K562 (cell line): Measurements from ENCODE around the gene CPT1C. TPM values are rescaled to one million over a fixed set of nuclear protein-coding genes. Genes with fewer than 3 reads are reported as not detected.

ENCODE experiments used
- ATAC-seq: fragments of 200-7000 bp; cut with Tn5 transposase; 3 replicates; pipeline ENCODE4 v1.9.1; 2020; ENCODE audit warnings: moderate library complexity
- BruUV-seq: library from RNA; stranded (reverse); fragments of 400-500 nt; replicated peaks from 2 replicates; lab custom pipeline; 2021; lab: Mats Ljungman, UMichigan
- CTCF ChIA-PET: fragments of 300-600 bp; formaldehyde crosslinking; extraction: SDS; loops from one replicate; lab custom pipeline; 2021; ENCODE audit warnings: low intra/inter-chr PET ratio; lab: Yijun Ruan, JAX
- POLR2A ChIA-PET: fragments of 300-600, 350-650 bp; sonication (Branson Sonifier 250); formaldehyde crosslinking; extraction: SDS; loops from one replicate; lab custom pipeline; 2021; ENCODE audit warnings: antibody characterized with exemption, inconsistent platforms; lab: Yijun Ruan, JAX
- DNase-seq, 4 experiments: peaks; one replicate each; pipeline versions ENCODE4 v3.0.0 to v3.0.0-alpha.2; 2011 to 2018; ENCODE audit warnings: low spot score in 3 of 4, mixed read lengths in 3 of 4; ENCODE audit errors: extremely low read depth in 1 of 4
- FAIRE-seq: peaks from 2 replicates; lab custom pipeline; 2011; peaks lifted over from hg19 to GRCh38; lab: Jason Lieb, UNC
- H2AFZ ChIP-seq: 2 replicates; pipeline ENCODE4 v1.6.0; 2011; ENCODE audit warnings: low read depth, low read length, control low read depth, inconsistent platforms
- H3K27ac ChIP-seq: fragments of 200-600 bp; 3 replicates; pipeline ENCODE4 v1.8.0; 2011; ENCODE audit warnings: low read depth, mild to moderate bottlenecking, control low read depth, inconsistent platforms, low read length, moderate library complexity, mixed read lengths; ENCODE audit errors: extremely low read depth
- H3K27me3 ChIP-seq, 2 experiments: fragments of 300-600 bp in 1 of 2; 2 replicates in 1 of 2; 3 replicates in 1 of 2; pipeline versions ENCODE4 v1.6.0 to v1.8.0; 2011; ENCODE audit warnings: inconsistent platforms in 2 of 2, low read length in 2 of 2, mild to moderate bottlenecking in 1 of 2, mixed read lengths in 1 of 2, moderate library complexity in 1 of 2; ENCODE audit not compliant: control insufficient read depth in 2 of 2, insufficient read depth in 2 of 2
- H3K36me3 ChIP-seq: fragments of 300-600 bp; 3 replicates; pipeline ENCODE4 v1.8.0; 2011; ENCODE audit warnings: mild to moderate bottlenecking, low read length, inconsistent platforms; ENCODE audit not compliant: control insufficient read depth, insufficient read depth
- H3K4me1 ChIP-seq, 2 experiments: fragments of 200-600 bp in 1 of 2; replicated peaks in 1 of 2; 2 replicates in 1 of 2; 3 replicates in 1 of 2; pipeline versions ENCODE4 v1.5.1 to v1.8.0; 2011; ENCODE audit warnings: inconsistent platforms in 2 of 2, low read length in 2 of 2, mild to moderate bottlenecking in 1 of 2, mixed read lengths in 1 of 2, moderate library complexity in 1 of 2; ENCODE audit not compliant: control insufficient read depth in 2 of 2, insufficient read depth in 2 of 2
- H3K4me2 ChIP-seq: 2 replicates; pipeline ENCODE4 v1.6.1; 2011; ENCODE audit warnings: low read length, control low read depth, inconsistent platforms, mixed read lengths; ENCODE audit not compliant: insufficient read depth
- H3K4me3 ChIP-seq: fragments of 200-600 bp; sonication (generic), shearing (Covaris generic); 2 replicates; pipeline ENCODE4 v1.5.1; 2016; ENCODE audit warnings: control low read depth, inconsistent platforms
- H3K79me2 ChIP-seq: fragments of 200-600 bp; 3 replicates; pipeline ENCODE4 v1.8.0; 2011; ENCODE audit warnings: low read length, inconsistent platforms; ENCODE audit not compliant: control insufficient read depth, insufficient read depth
- H3K9ac ChIP-seq, 2 experiments: 2 replicates each; pipeline versions ENCODE4 v1.6.0 to v1.6.1; 2011; ENCODE audit warnings: low read depth in 2 of 2, low read length in 2 of 2, control low read depth in 1 of 2, inconsistent platforms in 1 of 2, mild to moderate bottlenecking in 1 of 2, mixed read lengths in 1 of 2; ENCODE audit not compliant: insufficient read depth in 1 of 2
- H3K9me1 ChIP-seq: one replicate; pipeline ENCODE4 v1.6.0; 2011; ENCODE audit warnings: inconsistent platforms, mild to moderate bottlenecking, low read length, moderate library complexity; ENCODE audit not compliant: control insufficient read depth, insufficient read depth
- H3K9me3 ChIP-seq: replicated peaks from 2 replicates; pipeline ENCODE4 v1.5.1; 2011; ENCODE audit warnings: low read depth, low read length, inconsistent platforms; ENCODE audit not compliant: control insufficient read depth, insufficient read depth
- H4K20me1 ChIP-seq: replicated peaks from 2 replicates; pipeline ENCODE4 v1.6.1; 2011; ENCODE audit warnings: low read length, inconsistent platforms, mixed read lengths; ENCODE audit not compliant: control insufficient read depth, insufficient read depth
- E2F6 ChIP-seq, 2 experiments: IDR thresholded peaks; 2 replicates each; pipeline ENCODE4 v1.6.1; 2011; ENCODE audit warnings: borderline replicate concordance in 1 of 2, control low read depth in 1 of 2, low read depth in 1 of 2, low read length in 1 of 2, mild to moderate bottlenecking in 1 of 2, mixed read lengths in 1 of 2, moderate library complexity in 1 of 2; ENCODE audit not compliant: insufficient read depth in 1 of 2, insufficient read length in 1 of 2, poor library complexity in 1 of 2, severe bottlenecking in 1 of 2; ENCODE audit errors: extremely low read depth in 1 of 2
- ESRRA ChIP-seq: fragments of 450-650 bp; IDR thresholded peaks from 2 replicates; pipeline ENCODE4 v1.6.1; 2014; ENCODE audit warnings: low read depth, mild to moderate bottlenecking, moderate library complexity, borderline replicate concordance
- KLF16 ChIP-seq: IDR thresholded peaks from 2 replicates; pipeline ENCODE4 v1.6.1; 2016; ENCODE audit warnings: antibody characterized with exemption
- L3MBTL2 ChIP-seq: fragments of 450-650 bp; IDR thresholded peaks from 2 replicates; pipeline ENCODE4 v1.6.1; 2016; ENCODE audit warnings: mild to moderate bottlenecking, moderate library complexity
- MAX ChIP-seq: sonication (generic); formaldehyde crosslinking; IDR thresholded peaks from 2 replicates; pipeline ENCODE4 v1.9.0; 2022; ENCODE audit warnings: mild to moderate bottlenecking, missing genetic modification reagents
- NR2F6 ChIP-seq: fragments of 450-650 bp; formaldehyde crosslinking; IDR thresholded peaks from 2 replicates; pipeline ENCODE4 v1.4.0; 2020; ENCODE audit warnings: mild to moderate bottlenecking
- NR4A1 ChIP-seq, 2 experiments: fragments of 250-450 bp in 1 of 2; fragments of 450-650 bp in 1 of 2; sonication (Bioruptor Pico) in 1 of 2; IDR thresholded peaks; 2 replicates each; pipeline versions ENCODE4 v1.4.0 to v1.6.1; 2016 to 2020; ENCODE audit warnings: mild to moderate bottlenecking in 2 of 2, missing compliant biosample characterization in 1 of 2, missing genetic modification characterization in 1 of 2, moderate library complexity in 1 of 2
- SRSF3 ChIP-seq: fragments of 200-400 bp; formaldehyde crosslinking; IDR thresholded peaks from 2 replicates; pipeline ENCODE4 v1.6.1; 2016; ENCODE audit warnings: mild to moderate bottlenecking, low read length, moderate library complexity; ENCODE audit not compliant: insufficient read depth
- ZNF592 ChIP-seq: fragments of 450-650 bp; IDR thresholded peaks from 2 replicates; pipeline ENCODE4 v1.6.1; 2017; ENCODE audit warnings: antibody characterized with exemption, mild to moderate bottlenecking
- ZNF609 ChIP-seq: sonication (generic); formaldehyde crosslinking; IDR thresholded peaks from 2 replicates; pipeline ENCODE4 v1.8.1; 2023; ENCODE audit warnings: missing genetic modification reagents, mild to moderate bottlenecking, borderline replicate concordance
- WGBS: fragments of 100-300 bp; shearing (Covaris generic); methylation state at CpG from one replicate; pipeline ENCODE4 v1.1.6; 2016; ENCODE audit warnings: low coverage, mixed read lengths; ENCODE audit not compliant: insufficient coverage; ENCODE audit errors: missing lambda C conversion rate; 5-methylcytosine and 5-hydroxymethylcytosine counted together
- in situ Hi-C: fragments of 300-500 bp; cut with MboI; formaldehyde crosslinking; loops from 4 replicates; pipeline ENCODE4 v1.15.0; 2018; ENCODE audit warnings: inconsistent platforms, mixed read lengths
- intact Hi-C: fragments of 100-400 bp; cut with micrococcal nuclease; formaldehyde crosslinking; loops from 2 replicates; pipeline ENCODE4 v1.14.2; 2022
- polyA plus RNA-seq, 8 experiments: library from polyadenylated mRNA; depleted of rRNA in 4 of 8; stranded (reverse) in 5 of 8; unstranded in 3 of 8; fragments of >200 nt; fragmentation: Nextera tagmentation in 2 of 8; fragmentation: Illumina TruSeq in 1 of 8; extraction: Ambion mirVana in 2 of 8; extraction: Trizol in 1 of 8; gene quantifications; 2 replicates each; pipeline versions ENCODE4 v1.2.1 to v1.2.3, GENCODE V29; 2011 to 2014; ENCODE audit warnings: inconsistent platforms in 1 of 8, missing spikeins in 1 of 8
- total RNA-seq, 7 experiments: library from RNA; depleted of rRNA in 6 of 7; stranded (reverse); fragments of >200 nt in 6 of 7; fragmentation: Illumina TruSeq in 2 of 7; extraction: Trizol in 2 of 7; gene quantifications; 2 replicates each; pipeline versions ENCODE4 v1.2.1 to v1.2.3, GENCODE V29; 2011 to 2021; ENCODE audit warnings: low replicate concordance in 1 of 7

CPT1C gene
- total and polyA plus RNA-seq, 9 of the 15 experiments (the other 6 are each of a cell fraction or from before 2014, with no cell fraction given), result 1.9 to 12.3 (median 3.0) TPM

- intact Hi-C loops, result no loop called here
- DNase-seq, result peak in 2 of 4 experiments; percentile 49
- peak; percentile 79 for ATAC-seq
- FAIRE-seq, result no peak
- H2AFZ ChIP-seq, result peak overlapping the region; percentile 94
- no peaks in the 10 kb centered on the region for H3K9me3 ChIP-seq
- peak overlapping the region; percentile 46; the same call in 1 of the 2 replicates for H3K4me2 ChIP-seq
- 38% methylated on average over 11 of the region's 11 CpGs for WGBS
- BruUV-seq, result no TSS peak
- in situ Hi-C loops, result no loop called here
- H3K9ac ChIP-seq, result peak overlapping the region; percentile 52 to 80; a peak in 3 of 4 replicates
- H3K36me3 ChIP-seq, result no peaks in the 10 kb centered on the region
- no peaks in the 10 kb centered on the region for H3K79me2 ChIP-seq
- CTCF ChIA-PET, result no interaction called here
- peaks cover 10 to 17% of the 10 kb centered on the region in 2 experiments; a peak in 4 of 5 replicates for H3K4me1 ChIP-seq
- no peaks in the 10 kb centered on the region for H3K27me3 ChIP-seq
- H3K9me1 ChIP-seq, result no peaks in the 10 kb centered on the region
- H4K20me1 ChIP-seq, result no peaks in the 10 kb centered on the region
- POLR2A ChIA-PET, result interaction anchor here (0.9 kb wide), 1 partner anchor 8 kb away, joined by 4 read pairs; no protein-coding TSS in a partner anchor
- peak overlapping the region; percentile 19; the same call in 2 of the 3 replicates for H3K27ac ChIP-seq
- no peak overlapping the region for H3K4me3 ChIP-seq
- no peak for TF ChIP-seq NR4A1 (CRISPR knock-in tag; IDR thresholded peaks at IDR 0.05)
- TF ChIP-seq NR4A1 (tag; IDR thresholded peaks at IDR 0.05), result no peak
- peak; percentile 80 for TF ChIP-seq MAX (CRISPR knock-in tag)
- TF ChIP-seq KLF16, result no peak
- TF ChIP-seq ESRRA, result no peak
- TF ChIP-seq ZNF609, result no peak
- peak; percentile 50; the same call in 1 of the 2 replicates for TF ChIP-seq ZNF592
- TF ChIP-seq SRSF3, result no peak
- TF ChIP-seq E2F6 (IDR thresholded peaks at IDR 0.05; ENCODE audit: borderline replicate concordance in 1 of 2, extremely low read depth in 1 of 2, insufficient read depth in 1 of 2, insufficient read length in 1 of 2, low read depth in 1 of 2, low read length in 1 of 2, poor library complexity in 1 of 2, severe bottlenecking in 1 of 2), result peak; percentile 35 to 55
- peak; percentile 70 for TF ChIP-seq L3MBTL2
- no peak for TF ChIP-seq NR2F6 (CRISPR knock-in tag)
These were observed 9.6 kb downstream of the CPT1C start for GRCh38 chr19:49700563-49700962.
